Measurements from ENCODE around the gene HSD17B2.

The HSD17B2 gene

GRCh38 chr16:82033683-82034300 lies 1.3 kb upstream of the HSD17B2 start:
- H3K36me3 Mint-ChIP-seq (ENCODE audit: low read depth): no peaks in the 10 kb centered on the region
- no peaks in the 10 kb centered on the region for H3K9me3 Mint-ChIP-seq
- peak overlapping the region; percentile 4 for H3K27ac Mint-ChIP-seq
- no peaks in the 10 kb centered on the region for H3K4me1 Mint-ChIP-seq (ENCODE audit: low read depth)
- no peak overlapping the region for H3K4me3 Mint-ChIP-seq
- peaks cover 30% of the 10 kb centered on the region for H3K27me3 Mint-ChIP-seq

- Mint-ChIP-seq H3K4me1 (ENCODE audit: low read depth) (no peaks in the 10 kb centered on the region), H3K4me3 (no peak overlapping the region), H3K9me3 (no peaks in the 10 kb centered on the region), H3K27ac (no peak overlapping the region), H3K36me3 (ENCODE audit: low read depth) (no peaks in the 10 kb centered on the region), H3K27me3 (peaks cover 31% of the 10 kb centered on the region)
Measured at GRCh38 chr16:82037251-82037650, 2.2 kb downstream of the HSD17B2 start.

- Mint-ChIP-seq H3K36me3 (ENCODE audit: low read depth) (no peaks in the 10 kb centered on the region), H3K4me1 (ENCODE audit: low read depth) (no peaks in the 10 kb centered on the region), H3K27ac (no peak overlapping the region), H3K4me3 (no peak overlapping the region), H3K27me3 (peaks cover 27% of the 10 kb centered on the region), H3K9me3 (no peaks in the 10 kb centered on the region)
Measured at GRCh38 chr16:82037666-82038065, 2.6 kb downstream of the HSD17B2 start.

GRCh38 chr16:82040296-82040695 lies 5.2 kb downstream of the HSD17B2 start:
- Mint-ChIP-seq H3K9me3 (no peaks in the 10 kb centered on the region), H3K27ac (no peak overlapping the region), H3K4me3 (no peak overlapping the region), H3K27me3 (peaks cover 14% of the 10 kb centered on the region), H3K36me3 (ENCODE audit: low read depth) (no peaks in the 10 kb centered on the region), H3K4me1 (ENCODE audit: low read depth) (no peaks in the 10 kb centered on the region)

GRCh38 chr16:82041542-82041941 lies 6.5 kb downstream of the HSD17B2 start:
- Mint-ChIP-seq H3K27me3 (peaks cover 18% of the 10 kb centered on the region), H3K27ac (no peak overlapping the region), H3K9me3 (no peaks in the 10 kb centered on the region), H3K4me1 (ENCODE audit: low read depth) (no peaks in the 10 kb centered on the region), H3K36me3 (ENCODE audit: low read depth) (no peaks in the 10 kb centered on the region), H3K4me3 (no peak overlapping the region)

GRCh38 chr16:82042144-82042543 lies 7.1 kb downstream of the HSD17B2 start:
- no peak overlapping the region for H3K27ac Mint-ChIP-seq
- no peaks in the 10 kb centered on the region for H3K4me1 Mint-ChIP-seq (ENCODE audit: low read depth)
- peaks cover 20% of the 10 kb centered on the region for H3K27me3 Mint-ChIP-seq
- no peaks in the 10 kb centered on the region for H3K36me3 Mint-ChIP-seq (ENCODE audit: low read depth)
- H3K4me3 Mint-ChIP-seq: no peak overlapping the region
- H3K9me3 Mint-ChIP-seq: no peaks in the 10 kb centered on the region

GRCh38 chr16:82042846-82043245 lies 7.8 kb downstream of the HSD17B2 start:
- Mint-ChIP-seq H3K27me3 (peaks cover 23% of the 10 kb centered on the region), H3K27ac (no peak overlapping the region), H3K9me3 (no peaks in the 10 kb centered on the region), H3K4me3 (no peak overlapping the region), H3K36me3 (ENCODE audit: low read depth) (no peaks in the 10 kb centered on the region), H3K4me1 (ENCODE audit: low read depth) (no peaks in the 10 kb centered on the region)

- Mint-ChIP-seq H3K27me3 (peaks cover 16% of the 10 kb centered on the region), H3K4me1 (ENCODE audit: low read depth) (no peaks in the 10 kb centered on the region), H3K27ac (no peak overlapping the region), H3K9me3 (no peaks in the 10 kb centered on the region), H3K36me3 (ENCODE audit: low read depth) (no peaks in the 10 kb centered on the region), H3K4me3 (no peak overlapping the region)
Measured at GRCh38 chr16:82043680-82044584, 8.9 kb downstream of the HSD17B2 start.

- Mint-ChIP-seq H3K27ac (no peak overlapping the region), H3K27me3 (peaks cover 11% of the 10 kb centered on the region), H3K9me3 (no peaks in the 10 kb centered on the region), H3K36me3 (ENCODE audit: low read depth) (no peaks in the 10 kb centered on the region), H3K4me1 (ENCODE audit: low read depth) (no peaks in the 10 kb centered on the region), H3K4me3 (no peak overlapping the region)
Measured at GRCh38 chr16:82044585-82044911, 9.5 kb downstream of the HSD17B2 start.

- Mint-ChIP-seq H3K9me3 (no peaks in the 10 kb centered on the region), H3K27me3 (peaks cover 15% of the 10 kb centered on the region), H3K27ac (no peak overlapping the region), H3K36me3 (ENCODE audit: low read depth) (no peaks in the 10 kb centered on the region), H3K4me3 (no peak overlapping the region), H3K4me1 (ENCODE audit: low read depth) (no peaks in the 10 kb centered on the region)
Measured at GRCh38 chr16:82045465-82045864, 10.4 kb downstream of the HSD17B2 start.

- no peak overlapping the region for H3K4me3 Mint-ChIP-seq
- H3K36me3 Mint-ChIP-seq (ENCODE audit: low read depth): no peaks in the 10 kb centered on the region
- H3K27me3 Mint-ChIP-seq: peaks cover 18% of the 10 kb centered on the region
- H3K4me1 Mint-ChIP-seq (ENCODE audit: low read depth): no peaks in the 10 kb centered on the region
- no peaks in the 10 kb centered on the region for H3K9me3 Mint-ChIP-seq
- no peak overlapping the region for H3K27ac Mint-ChIP-seq
Measured at GRCh38 chr16:82046541-82046940, 11.5 kb downstream of the HSD17B2 start.

- no peaks in the 10 kb centered on the region for H3K4me1 Mint-ChIP-seq (ENCODE audit: low read depth)
Measured at GRCh38 chr16:82046941-82047340, 11.9 kb downstream of the HSD17B2 start.

GRCh38 chr16:82047374-82047773 lies 12.3 kb downstream of the HSD17B2 start:
- Mint-ChIP-seq H3K9me3 (no peaks in the 10 kb centered on the region), H3K27ac (no peak overlapping the region), H3K4me1 (ENCODE audit: low read depth) (no peaks in the 10 kb centered on the region), H3K27me3 (peaks cover 18% of the 10 kb centered on the region), H3K36me3 (ENCODE audit: low read depth) (no peaks in the 10 kb centered on the region), H3K4me3 (no peak overlapping the region)

More at GRCh38 chr16:82046941-82047340, 11.9 kb downstream of the HSD17B2 start:
- H3K9me3 Mint-ChIP-seq: no peaks in the 10 kb centered on the region
- no peaks in the 10 kb centered on the region for H3K36me3 Mint-ChIP-seq (ENCODE audit: low read depth)
- peaks cover 18% of the 10 kb centered on the region for H3K27me3 Mint-ChIP-seq
- H3K4me3 Mint-ChIP-seq: no peak overlapping the region
- H3K27ac Mint-ChIP-seq: no peak overlapping the region

- no peaks in the 10 kb centered on the region for H3K36me3 Mint-ChIP-seq (ENCODE audit: low read depth)
- no peaks in the 10 kb centered on the region for H3K9me3 Mint-ChIP-seq
- H3K4me1 Mint-ChIP-seq (ENCODE audit: low read depth): no peaks in the 10 kb centered on the region
- H3K4me3 Mint-ChIP-seq: no peak overlapping the region
- no peak overlapping the region for H3K27ac Mint-ChIP-seq
- H3K27me3 Mint-ChIP-seq: peaks cover 18% of the 10 kb centered on the region
Measured at GRCh38 chr16:82047787-82048186, 12.7 kb downstream of the HSD17B2 start.

- no peaks in the 10 kb centered on the region for H3K9me3 Mint-ChIP-seq
- no peak overlapping the region for H3K4me3 Mint-ChIP-seq
- H3K36me3 Mint-ChIP-seq (ENCODE audit: low read depth): no peaks in the 10 kb centered on the region
- H3K27ac Mint-ChIP-seq: no peak overlapping the region
- no peaks in the 10 kb centered on the region for H3K4me1 Mint-ChIP-seq (ENCODE audit: low read depth)
- H3K27me3 Mint-ChIP-seq: peaks cover 18% of the 10 kb centered on the region
Measured at GRCh38 chr16:82049484-82049883, 14.4 kb downstream of the HSD17B2 start.

Measured in stimulated activated naive CD8-positive, alpha-beta T cell treated with anti-CD3 and anti-CD28 coated beads, Interleukin-15, Interleukin-2, amounts not matched to agents 100 ng/mL and 50 ng/mL, for 24 hours (primary cell).